Glomerular visceral epithelial cell (primary cell): ENCODE results near the gene ASTN2.
A peak's percentile ranks its signal among the peaks of the same experiment; 100 is the strongest.

ENCODE experiments used
- DNase-seq: peaks from one replicate; pipeline ENCODE4 v3.0.0-alpha.2; 2016; ENCODE audit errors: extremely low spot score

ASTN2 gene

GRCh38 chr9:116520218-116520617 lies 894.6 kb downstream of the ASTN2 start:
- no peak for DNase-seq

- peak; percentile 14 for DNase-seq
Measured at GRCh38 chr9:116516456-116516855, 898.4 kb downstream of the ASTN2 start.

GRCh38 chr9:116515541-116515940 lies 899.3 kb downstream of the ASTN2 start:
- peak; percentile 37 for DNase-seq

GRCh38 chr9:116506685-116507084 lies 908.2 kb downstream of the ASTN2 start:
- no peak for DNase-seq

GRCh38 chr9:116504893-116505480 lies 909.9 kb downstream of the ASTN2 start:
- DNase-seq = no peak

GRCh38 chr9:116504081-116504480 lies 910.8 kb downstream of the ASTN2 start:
- DNase-seq = no peak

GRCh38 chr9:116502746-116503145 lies 912.1 kb downstream of the ASTN2 start:
- no peak for DNase-seq

GRCh38 chr9:116501871-116502270 lies 913.0 kb downstream of the ASTN2 start:
- DNase-seq = peak; percentile 78

GRCh38 chr9:116499986-116500871 lies 914.6 kb downstream of the ASTN2 start:
- peak; percentile 91 for DNase-seq

GRCh38 chr9:116499434-116499833 lies 915.4 kb downstream of the ASTN2 start:
- no peak for DNase-seq

GRCh38 chr9:116497095-116497890 lies 917.6 kb downstream of the ASTN2 start:
- DNase-seq = no peak

GRCh38 chr9:116496167-116496566 lies 918.7 kb downstream of the ASTN2 start:
- no peak for DNase-seq

- no peak for DNase-seq
Measured at GRCh38 chr9:116495725-116496124, 919.1 kb downstream of the ASTN2 start.

GRCh38 chr9:116494815-116495634 lies 919.8 kb downstream of the ASTN2 start:
- no peak for DNase-seq

- DNase-seq = no peak
Measured at GRCh38 chr9:116493183-116493860, 921.5 kb downstream of the ASTN2 start.

GRCh38 chr9:116491659-116492058 lies 923.2 kb downstream of the ASTN2 start:
- no peak for DNase-seq

GRCh38 chr9:116491219-116491618 lies 923.6 kb downstream of the ASTN2 start:
- no peak for DNase-seq

- DNase-seq = no peak
Measured at GRCh38 chr9:116490321-116490720, 924.5 kb downstream of the ASTN2 start.

GRCh38 chr9:116488373-116488772 lies 926.5 kb downstream of the ASTN2 start:
- DNase-seq = no peak

GRCh38 chr9:116484492-116485061 lies 930.3 kb downstream of the ASTN2 start:
- DNase-seq = no peak
